Keratinocyte (primary cell): ENCODE results near the gene MYT1.

Source experiments
- EZH2 ChIP-seq: IDR thresholded peaks from one replicate; pipeline ENCODE4 v1.6.1; 2012; ENCODE audit warnings: inconsistent platforms, mild to moderate bottlenecking, low read length, moderate library complexity
- TF ChIP-seq, protein P1 (sequence below), 3 experiments: IDR thresholded peaks in 1 of 3; conservative IDR thresholded peaks in 1 of 3; optimal IDR thresholded peaks in 1 of 3; 2 replicates in 2 of 3; 3 replicates in 1 of 3; pipeline versions ENCODE3 to v1.5.1; 2011; ENCODE audit warnings: low read length in 3 of 3, mild to moderate bottlenecking in 3 of 3, moderate library complexity in 2 of 3, control low read depth in 1 of 3, inconsistent platforms in 1 of 3; ENCODE audit not compliant: insufficient read depth in 2 of 3; ENCODE audit errors: extremely low read depth in 1 of 3

DNA sequence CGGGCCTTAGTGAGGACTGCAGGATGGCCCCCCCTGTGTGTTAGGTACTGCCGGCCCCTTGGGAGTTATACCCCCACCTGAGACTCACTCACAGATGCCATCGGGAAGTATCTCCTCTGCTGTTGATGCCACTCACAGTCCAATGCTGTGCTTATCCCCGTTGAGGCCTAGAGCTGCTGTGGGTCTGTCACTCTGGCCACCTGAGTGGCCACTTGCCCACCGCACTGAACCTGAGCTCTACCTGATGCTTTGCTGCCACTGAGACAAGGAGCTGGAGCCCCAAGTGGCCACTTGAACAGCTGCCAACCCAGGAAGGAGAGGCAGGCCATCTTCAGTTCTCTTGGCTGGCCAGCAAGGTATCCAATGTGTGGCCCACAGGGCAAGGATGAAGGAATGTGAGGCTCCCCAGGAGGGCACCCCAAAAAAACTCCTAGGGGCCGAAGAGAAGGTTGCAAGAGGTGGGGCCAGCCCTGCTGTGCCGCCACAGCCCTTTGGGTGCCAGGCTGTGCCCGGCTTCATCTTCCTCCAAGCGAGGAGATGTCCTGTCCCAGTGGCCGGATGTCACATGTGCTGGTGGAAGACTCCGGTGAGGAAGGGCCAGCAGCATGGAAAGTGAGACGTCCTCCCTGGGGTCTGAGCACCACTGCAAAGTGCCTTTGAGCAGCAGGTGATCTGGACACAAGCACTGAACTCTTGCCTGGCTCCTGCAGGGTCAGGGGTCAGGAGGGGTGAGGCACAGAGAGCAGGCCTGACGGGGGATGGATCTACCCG is 61.8 kb downstream of the MYT1 start:
- TF ChIP-seq, protein P1, sequence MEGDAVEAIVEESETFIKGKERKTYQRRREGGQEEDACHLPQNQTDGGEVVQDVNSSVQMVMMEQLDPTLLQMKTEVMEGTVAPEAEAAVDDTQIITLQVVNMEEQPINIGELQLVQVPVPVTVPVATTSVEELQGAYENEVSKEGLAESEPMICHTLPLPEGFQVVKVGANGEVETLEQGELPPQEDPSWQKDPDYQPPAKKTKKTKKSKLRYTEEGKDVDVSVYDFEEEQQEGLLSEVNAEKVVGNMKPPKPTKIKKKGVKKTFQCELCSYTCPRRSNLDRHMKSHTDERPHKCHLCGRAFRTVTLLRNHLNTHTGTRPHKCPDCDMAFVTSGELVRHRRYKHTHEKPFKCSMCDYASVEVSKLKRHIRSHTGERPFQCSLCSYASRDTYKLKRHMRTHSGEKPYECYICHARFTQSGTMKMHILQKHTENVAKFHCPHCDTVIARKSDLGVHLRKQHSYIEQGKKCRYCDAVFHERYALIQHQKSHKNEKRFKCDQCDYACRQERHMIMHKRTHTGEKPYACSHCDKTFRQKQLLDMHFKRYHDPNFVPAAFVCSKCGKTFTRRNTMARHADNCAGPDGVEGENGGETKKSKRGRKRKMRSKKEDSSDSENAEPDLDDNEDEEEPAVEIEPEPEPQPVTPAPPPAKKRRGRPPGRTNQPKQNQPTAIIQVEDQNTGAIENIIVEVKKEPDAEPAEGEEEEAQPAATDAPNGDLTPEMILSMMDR (optimal IDR thresholded peaks at IDR 0.05 in 1 of 3, IDR thresholded peaks at IDR 0.05 in 1 of 3, conservative IDR thresholded peaks at IDR 0.05 in 1 of 3; ENCODE audit: extremely low read depth in 1 of 3, insufficient read depth in 2 of 3, low read length in 3 of 3) = no peak
- TF ChIP-seq EZH2 = no peak
